Measurements from ENCODE around the gene PITHD1. TPM values are rescaled to one million over a fixed set of nuclear protein-coding genes. Genes with fewer than 3 reads are reported as not detected.

Gene PITHD1
- total and polyA plus RNA-seq, 12 donors: 25.3 to 71.7 (median 43.3) TPM

DNA sequence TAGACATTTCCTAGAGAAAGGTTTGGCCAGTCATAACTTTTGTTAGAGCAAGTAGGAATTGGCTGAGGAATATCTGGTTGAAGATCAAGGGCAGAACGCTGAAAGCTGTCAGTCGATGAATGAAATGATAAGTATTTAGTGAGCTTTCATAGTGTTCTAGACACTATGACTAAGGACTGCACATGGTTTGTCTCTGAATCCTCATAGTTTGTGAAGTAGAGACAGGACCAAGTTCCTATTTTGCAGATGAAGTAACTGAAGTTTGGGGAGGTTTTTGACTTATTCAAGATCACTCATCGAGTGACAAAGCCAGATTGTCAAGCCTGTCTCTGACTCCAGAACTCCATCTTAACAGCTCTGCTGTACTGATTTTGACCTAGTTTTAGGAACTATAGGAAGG, 30.2 kb upstream of the PITHD1 start:
- Histone ChIP-seq H3K36me3 (peaks cover 0 to 66% (median 31%) of the 10 kb centered on the region in 9 donors), H3K27me3 (no peaks in the 10 kb centered on the region), H3K4me1 (peaks cover 8 to 53% (median 39%) of the 10 kb centered on the region in 9 donors), H3K9me3 (no peaks in the 10 kb centered on the region), H3K4me3 (no peak overlapping the region), H3K27ac (no peak overlapping the region)
- DNase-seq (no peak), ATAC-seq (no peak)
- intact Hi-C loops (cut with DNase I): loop anchor here in 4 of 10 donors (10.0 kb wide), 2 partner anchors 53 to 193 kb away; partner anchors contain the start of genes ID3 (in 2 of the 4) and RPL11 (in 2 of the 4)
- TF ChIP-seq CTCF (IDR thresholded peaks at IDR 0.05): no peak
- WGBS, 2 donors: 69 to 72% methylated on average over 3 of the region's 3 CpGs

DNA sequence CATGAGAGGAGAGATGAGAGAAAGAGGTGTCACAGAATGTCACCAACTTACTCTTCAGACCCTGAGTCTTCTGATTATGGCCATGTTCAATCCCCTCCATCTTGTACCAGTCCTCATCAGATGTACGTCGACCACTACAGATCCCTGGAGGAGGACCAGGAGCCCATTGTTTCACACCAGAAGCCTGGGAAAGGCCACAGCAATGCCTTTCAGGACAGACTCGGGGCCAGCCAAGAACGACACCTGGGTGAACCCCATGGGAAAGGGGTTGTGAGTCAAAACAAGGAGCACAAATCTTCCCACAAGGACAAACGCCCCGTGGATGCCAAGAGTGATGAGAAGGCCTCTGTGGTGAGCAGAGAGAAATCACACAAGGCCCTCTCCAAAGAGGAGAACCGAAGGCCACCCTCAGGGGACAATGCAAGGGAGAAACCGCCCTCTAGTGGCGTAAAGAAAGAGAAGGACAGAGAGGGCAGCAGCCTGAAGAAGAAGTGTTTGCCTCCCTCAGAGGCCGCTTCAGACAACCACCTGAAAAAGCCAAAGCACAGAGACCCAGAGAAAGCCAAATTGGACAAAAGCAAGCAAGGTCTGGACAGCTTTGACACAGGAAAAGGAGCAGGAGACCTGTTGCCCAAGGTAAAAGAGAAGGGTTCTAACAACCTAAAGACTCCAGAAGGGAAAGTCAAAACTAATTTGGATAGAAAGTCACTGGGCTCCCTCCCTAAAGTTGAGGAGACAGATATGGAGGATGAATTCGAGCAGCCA, 27.0 kb upstream of the PITHD1 start:
- H3K27me3 ChIP-seq: no peaks in the 10 kb centered on the region
- ATAC-seq: peak in 4 of 8 donors; percentile 56 to 72 (median 62)
- peaks cover 4 to 48% (median 16%) of the 10 kb centered on the region in 9 donors for H3K4me1 ChIP-seq
- no peaks in the 10 kb centered on the region for H3K9me3 ChIP-seq
- intact Hi-C loops (cut with DNase I): no loop called here
- H3K27ac ChIP-seq: no peak overlapping the region
- 52 to 53% methylated on average over 11 of the region's 11 CpGs for WGBS, 2 donors
- TF ChIP-seq CTCF (IDR thresholded peaks at IDR 0.05): peak in 8 of 9 donors; percentile 39 to 67 (median 59)
- no peak overlapping the region for H3K4me3 ChIP-seq
- peaks cover 0 to 90% (median 62%) of the 10 kb centered on the region in 9 donors for H3K36me3 ChIP-seq
- DNase-seq: no peak

- intact Hi-C loops (cut with DNase I): no loop called here
- Histone ChIP-seq H3K36me3 (peaks cover 0 to 90% (median 67%) of the 10 kb centered on the region in 9 donors), H3K27ac (no peak overlapping the region), H3K27me3 (no peaks in the 10 kb centered on the region), H3K4me3 (no peak overlapping the region), H3K4me1 (peaks cover 4 to 42% (median 15%) of the 10 kb centered on the region in 9 donors), H3K9me3 (no peaks in the 10 kb centered on the region)
- DNase-seq (no peak), ATAC-seq (no peak)
- 75 to 76% methylated on average over 4 of the region's 4 CpGs for WGBS, 2 donors
- no peak for TF ChIP-seq CTCF (IDR thresholded peaks at IDR 0.05)
These were observed 26.4 kb upstream of the PITHD1 start for GRCh38 chr1:23751815-23752200.

GRCh38 chr1:23752909-23753308, 25.3 kb upstream of the PITHD1 start:
- no peak for ATAC-seq
- 85 to 90% methylated on average over 1 of the region's 1 CpG for WGBS, 2 donors
- H3K36me3 ChIP-seq: peaks cover 0 to 93% (median 78%) of the 10 kb centered on the region in 9 donors

More at GRCh38 chr1:23752909-23753308, 25.3 kb upstream of the PITHD1 start:
- DNase-seq: no peak
- no peak for TF ChIP-seq CTCF (IDR thresholded peaks at IDR 0.05)
- H3K27me3 ChIP-seq: no peaks in the 10 kb centered on the region
- H3K4me1 ChIP-seq: peaks cover 4 to 37% (median 14%) of the 10 kb centered on the region in 9 donors
- no peak overlapping the region for H3K4me3 ChIP-seq
- peak overlapping the region in 1 of 10 donors; percentile 7 for H3K27ac ChIP-seq
- no peaks in the 10 kb centered on the region for H3K9me3 ChIP-seq
- intact Hi-C loops (cut with DNase I): no loop called here
